ENCODE data around the gene LTA. TPM values are rescaled to one million over a fixed set of nuclear protein-coding genes. Genes with fewer than 3 reads are reported as not detected.

LTA gene
- total RNA-seq, 1 experiment from 2014 or later = not detected

GRCh38 chr6:31558631-31559500, 13.2 kb upstream of the LTA start:
- H3K4me3 Mint-ChIP-seq = no peak overlapping the region; a peak in 1 of 5 replicates
- H3K18ac ChIP-seq (ENCODE audit: insufficient read length, low read depth, low read length) = no peak overlapping the region
- no peaks in the 10 kb centered on the region for H3K9me3 Mint-ChIP-seq
- peaks cover 4 to 18% of the 10 kb centered on the region in 2 experiments; a peak in 3 of 4 replicates for H3K4me1 Mint-ChIP-seq
- peaks cover 14 to 39% (median 26%) of the 10 kb centered on the region in 3 experiments; a peak in 6 of 7 replicates for H3K36me3 Mint-ChIP-seq (ENCODE audit: insufficient read depth in 1 of 3, low read depth in 3 of 3)
- TF ChIP-seq CTCF (conservative IDR thresholded peaks at IDR 0.05) = no peak
- DNase-seq = no peak
- H3K4me1 ChIP-seq (ENCODE audit: insufficient read depth, low read length) = peaks cover 4% of the 10 kb centered on the region; the same call in 1 of the 2 replicates
- no peaks in the 10 kb centered on the region for H3K79me1 ChIP-seq (ENCODE audit: insufficient read depth, low read depth, low read length, poor library complexity, severe bottlenecking)
- H3K4me2 ChIP-seq (ENCODE audit: insufficient read depth, insufficient read length, low read length) = no peak overlapping the region
- H3T11ph ChIP-seq (ENCODE audit: low read length) = no peak overlapping the region
- no peaks in the 10 kb centered on the region for H3K27me3 Mint-ChIP-seq (ENCODE audit: low read depth)
- no peak overlapping the region for H3K14ac ChIP-seq (ENCODE audit: insufficient read depth, low read length)
- no peaks in the 10 kb centered on the region for H3K79me2 ChIP-seq (ENCODE audit: insufficient read depth, low read length)
- no peak overlapping the region for H2BK5ac ChIP-seq (ENCODE audit: insufficient read length, low read length)
- H3K9ac ChIP-seq (ENCODE audit: extremely low read depth, insufficient read length, low read length) = no peak overlapping the region
- no CpG with 5 or more reads among the region's 14 CpGs for WGBS (ENCODE audit: extremely low coverage, insufficient read length, low lambda C conversion rate)
- no peaks in the 10 kb centered on the region for H3K23me2 ChIP-seq (ENCODE audit: insufficient read length, low read depth, low read length, poor library complexity, severe bottlenecking)
- H3K27ac Mint-ChIP-seq = peak overlapping the region in 1 of 3 experiments; percentile 8; a peak in 3 of 7 replicates
- no peak overlapping the region for H2BK120ac ChIP-seq (ENCODE audit: low read depth, low read length, poor library complexity, severe bottlenecking)
- H4K91ac ChIP-seq (ENCODE audit: insufficient read length, low read depth, low read length) = no peak overlapping the region
- no peak overlapping the region for H4K8ac ChIP-seq (replicated peaks; ENCODE audit: insufficient read length, low read depth, low read length)
- no peak overlapping the region for H2AFZ ChIP-seq (ENCODE audit: low read length)
- H2BK20ac ChIP-seq (ENCODE audit: low read depth, low read length, poor library complexity, severe bottlenecking) = no peak overlapping the region
- H3K23ac ChIP-seq (ENCODE audit: insufficient read length, low read depth, low read length) = no peak overlapping the region
- no peak overlapping the region for H3K27ac ChIP-seq (ENCODE audit: insufficient read length, low read depth, low read length)
- no peaks in the 10 kb centered on the region for H3K27me3 ChIP-seq (ENCODE audit: insufficient read depth, low read length)
- no peak overlapping the region for H3K4ac ChIP-seq (ENCODE audit: low read depth, low read length)
- no peak overlapping the region for H3K56ac ChIP-seq (ENCODE audit: insufficient read length, low read depth, low read length)
- no peak overlapping the region for H2BK15ac ChIP-seq (ENCODE audit: low read depth, low read length)
- H4K20me1 ChIP-seq (ENCODE audit: control insufficient read depth, insufficient read depth, insufficient read length) = no peaks in the 10 kb centered on the region
- no peak overlapping the region for H2BK12ac ChIP-seq (ENCODE audit: insufficient read length, low read depth, low read length)
- H2AK5ac ChIP-seq (ENCODE audit: insufficient read length, low read length) = no peak overlapping the region
- no peaks in the 10 kb centered on the region for H3K9me3 ChIP-seq (ENCODE audit: control insufficient read depth, low read depth, low read length)
- H4K5ac ChIP-seq (ENCODE audit: insufficient read length, low read depth, low read length) = no peak overlapping the region

Measured in H9 (cell line).